Astrocyte (in vitro differentiated cells and primary cell): ENCODE results near the gene PYDC1. TPM values are rescaled to one million over a fixed set of nuclear protein-coding genes. Genes with fewer than 3 reads are reported as not detected.

Experiments used
- DNase-seq: peaks from one replicate; pipeline ENCODE4 v3.0.0-alpha.2; 2010; ENCODE audit warnings: low read depth
- FAIRE-seq: peaks from 2 replicates; lab custom pipeline; 2011; peaks lifted over from hg19 to GRCh38; lab: Jason Lieb, UNC
- H2AFZ ChIP-seq: 2 replicates; pipeline ENCODE4 v1.6.0; 2012; ENCODE audit warnings: low read depth, low read length, inconsistent platforms
- H3K27ac ChIP-seq: 2 replicates; pipeline ENCODE4 v1.5.1; 2011; ENCODE audit warnings: low read depth, low read length, inconsistent platforms
- H3K27me3 ChIP-seq: 2 replicates; pipeline ENCODE4 v1.6.0; 2011; ENCODE audit warnings: low read length, inconsistent platforms; ENCODE audit not compliant: insufficient read depth
- H3K36me3 ChIP-seq: 2 replicates; pipeline ENCODE4 v1.5.1; 2011; ENCODE audit warnings: low read length, inconsistent platforms; ENCODE audit not compliant: insufficient read depth
- H3K4me1 ChIP-seq: 2 replicates; pipeline ENCODE4 v1.5.1; 2011; ENCODE audit warnings: low read length, inconsistent platforms; ENCODE audit not compliant: insufficient read depth
- H3K4me2 ChIP-seq: 2 replicates; pipeline ENCODE4 v1.6.0; 2012; ENCODE audit warnings: low read length, inconsistent platforms
- H3K4me3 ChIP-seq: 2 replicates; pipeline ENCODE4 v1.5.1; 2011; ENCODE audit warnings: low read depth, mild to moderate bottlenecking, low read length, inconsistent platforms; ENCODE audit not compliant: insufficient read depth
- H3K79me2 ChIP-seq: 2 replicates; pipeline ENCODE4 v1.6.0; 2012; ENCODE audit warnings: mild to moderate bottlenecking, low read length, inconsistent platforms; ENCODE audit not compliant: insufficient read depth
- H3K9ac ChIP-seq: 2 replicates; pipeline ENCODE4 v1.6.0; 2012; ENCODE audit warnings: mild to moderate bottlenecking, low read length, inconsistent platforms
- H3K9me3 ChIP-seq: 2 replicates; pipeline ENCODE4 v1.5.1; 2012; ENCODE audit warnings: low read depth, mild to moderate bottlenecking, low read length, inconsistent platforms; ENCODE audit not compliant: insufficient read depth
- H4K20me1 ChIP-seq: 2 replicates; pipeline ENCODE4 v1.6.0; 2012; ENCODE audit warnings: low read length, inconsistent platforms; ENCODE audit not compliant: insufficient read depth
- H3K27ac Mint-ChIP-seq: one replicate; pipeline ENCODE4 v1.8.0; 2021; ENCODE audit warnings: mild to moderate bottlenecking, mixed read lengths; ENCODE audit not compliant: unreplicated experiment
- H3K27me3 Mint-ChIP-seq: one replicate; pipeline ENCODE4 v1.8.0; 2021; ENCODE audit warnings: low read depth, mixed read lengths; ENCODE audit not compliant: unreplicated experiment
- H3K36me3 Mint-ChIP-seq: one replicate; pipeline ENCODE4 v1.8.0; 2021; ENCODE audit warnings: low read depth, mixed read lengths; ENCODE audit not compliant: unreplicated experiment
- H3K4me1 Mint-ChIP-seq: one replicate; pipeline ENCODE4 v1.8.0; 2021; ENCODE audit warnings: low read depth, mixed read lengths; ENCODE audit not compliant: unreplicated experiment
- H3K4me3 Mint-ChIP-seq: one replicate; pipeline ENCODE4 v1.8.0; 2021; ENCODE audit warnings: mild to moderate bottlenecking, moderate library complexity, mixed read lengths; ENCODE audit not compliant: unreplicated experiment
- H3K9me3 Mint-ChIP-seq: one replicate; pipeline ENCODE4 v1.8.0; 2021; ENCODE audit warnings: mild to moderate bottlenecking, mixed read lengths; ENCODE audit not compliant: unreplicated experiment
- CTCF ChIP-seq: IDR thresholded peaks from 2 replicates; pipeline ENCODE4 v1.5.1; 2011; ENCODE audit warnings: low read depth, mild to moderate bottlenecking, inconsistent platforms, low read length, moderate library complexity; ENCODE audit not compliant: insufficient read depth
- EZH2 ChIP-seq: IDR thresholded peaks from 2 replicates; pipeline ENCODE4 v1.6.1; 2012; ENCODE audit warnings: mild to moderate bottlenecking, low read length, inconsistent platforms; ENCODE audit not compliant: insufficient read depth
- total RNA-seq: library from RNA; stranded (reverse); gene quantifications from 2 replicates; pipeline ENCODE4 v1.2.1, GENCODE V29; 2021

Gene PYDC1
- total RNA-seq, 1 donor from 2014 or later = not detected

GRCh38 chr16:31214708-31215286 lies 2.1 kb downstream of the PYDC1 start:
- peak overlapping the region; percentile 51 for H3K4me3 ChIP-seq
- H3K36me3 Mint-ChIP-seq = no peaks in the 10 kb centered on the region
- peak overlapping the region; percentile 69 for H3K4me3 Mint-ChIP-seq
- H3K9me3 ChIP-seq = no peaks in the 10 kb centered on the region
- H3K27me3 Mint-ChIP-seq = peaks cover 76% of the 10 kb centered on the region
- H3K4me1 ChIP-seq = peaks cover 12% of the 10 kb centered on the region
- H3K27ac ChIP-seq = no peak overlapping the region
- TF ChIP-seq EZH2 (peak; percentile 92), CTCF (no peak)
- peak overlapping the region; percentile 27 for H3K9ac ChIP-seq
- H4K20me1 ChIP-seq = no peaks in the 10 kb centered on the region
- H3K4me1 Mint-ChIP-seq = no peaks in the 10 kb centered on the region
- FAIRE-seq (no peak), DNase-seq (no peak)
- H3K4me2 ChIP-seq = peak overlapping the region; percentile 87
- H2AFZ ChIP-seq = peak overlapping the region; percentile 88
- H3K36me3 ChIP-seq = no peaks in the 10 kb centered on the region
- H3K9me3 Mint-ChIP-seq = no peaks in the 10 kb centered on the region
- peaks cover 44% of the 10 kb centered on the region for H3K27me3 ChIP-seq
- H3K27ac Mint-ChIP-seq = no peak overlapping the region
- H3K79me2 ChIP-seq = no peaks in the 10 kb centered on the region

- FAIRE-seq (no peak), DNase-seq (no peak)
- Histone ChIP-seq H3K4me2 (peak within 1 kb of the TSS; percentile 87), H2AFZ (peak within 1 kb of the TSS; percentile 88), H3K4me3 (peak within 1 kb of the TSS; percentile 51), H3K9ac (peak within 1 kb of the TSS; percentile 27), H3K36me3 (no peaks in the 10 kb centered on the region), H3K27me3 (peaks cover 46% of the 10 kb centered on the region), H3K79me2 (no peaks in the 10 kb centered on the region), H3K4me1 (peaks cover 12% of the 10 kb centered on the region), H3K9me3 (no peaks in the 10 kb centered on the region), H3K27ac (no peak within 1 kb of the TSS), H4K20me1 (no peaks in the 10 kb centered on the region)
- H3K4me1 Mint-ChIP-seq = no peaks in the 10 kb centered on the region
- H3K27me3 Mint-ChIP-seq = peaks cover 73% of the 10 kb centered on the region
- no peak within 1 kb of the TSS for H3K27ac Mint-ChIP-seq
- TF ChIP-seq EZH2 = no peak
- no peak for TF ChIP-seq CTCF
- no peaks in the 10 kb centered on the region for H3K9me3 Mint-ChIP-seq
- peak within 1 kb of the TSS; percentile 69 for H3K4me3 Mint-ChIP-seq
- no peaks in the 10 kb centered on the region for H3K36me3 Mint-ChIP-seq
Observed at GRCh38 chr16:31213877-31214707, 2.8 kb downstream of the PYDC1 start, which contains the start of gene TRIM72. Gene TRIM72 (plus strand): TSS chr16:31214119. CDS start chr16:31214739, 620 bp downstream.
